MM.1S (cell line): ENCODE data around the gene XXYLT1.

Experiments
- DNase-seq: peaks from one replicate; pipeline ENCODE4 v3.0.0-alpha.2; 2015
- H2AFZ ChIP-seq: fragments of 300-600 bp; sonication (generic); 2 replicates; pipeline ENCODE4 v1.6.0; 2016; ENCODE audit warnings: antibody characterized with exemption, low read length
- H3F3A ChIP-seq: fragments of 300-600 bp; sonication (generic); 2 replicates; pipeline ENCODE4 v1.6.1; 2016; ENCODE audit warnings: mild to moderate bottlenecking, antibody characterized with exemption, low read length, moderate library complexity, mixed read lengths; ENCODE audit not compliant: insufficient read depth
- H3K27ac ChIP-seq: fragments of 300-600 bp; sonication (generic); 2 replicates; pipeline ENCODE4 v1.5.1; 2016; ENCODE audit warnings: mild to moderate bottlenecking, low read length
- H3K27me3 ChIP-seq: fragments of 300-600 bp; sonication (generic); replicated peaks from 2 replicates; pipeline ENCODE4 v1.6.0; 2016; ENCODE audit warnings: low read length; ENCODE audit not compliant: insufficient read depth
- H3K36me3 ChIP-seq: fragments of 300-600 bp; sonication (generic); replicated peaks from 2 replicates; pipeline ENCODE4 v1.6.1; 2016; ENCODE audit warnings: mild to moderate bottlenecking, low read length, mixed read lengths; ENCODE audit not compliant: insufficient read depth
- H3K4me1 ChIP-seq: fragments of 300-600 bp; sonication (generic); 2 replicates; pipeline ENCODE4 v1.6.1; 2016; ENCODE audit warnings: low read length, mixed read lengths
- H3K4me2 ChIP-seq: fragments of 300-600 bp; sonication (generic); 2 replicates; pipeline ENCODE4 v1.6.0; 2016; ENCODE audit warnings: low read depth, low read length
- H3K4me3 ChIP-seq: fragments of 300-600 bp; sonication (generic); 2 replicates; pipeline ENCODE4 v1.5.1; 2016; ENCODE audit warnings: low read length, mixed read lengths
- H3K79me2 ChIP-seq: fragments of 300-600 bp; sonication (generic); 2 replicates; pipeline ENCODE4 v1.6.1; 2016; ENCODE audit warnings: mixed run types, low read length, mixed read lengths
- H3K9ac ChIP-seq: fragments of 300-600 bp; sonication (generic); 2 replicates; pipeline ENCODE4 v1.6.1; 2016; ENCODE audit warnings: low read length, mixed read lengths
- H3K9me2 ChIP-seq: fragments of 300-600 bp; sonication (generic); replicated peaks from 2 replicates; pipeline ENCODE4 v1.6.1; 2016; ENCODE audit warnings: mild to moderate bottlenecking, low read length, mixed read lengths; ENCODE audit not compliant: insufficient read depth
- H3K9me3 ChIP-seq: fragments of 300-600 bp; sonication (generic); replicated peaks from 2 replicates; pipeline ENCODE4 v1.6.1; 2016; ENCODE audit warnings: mild to moderate bottlenecking, low read length, mixed read lengths; ENCODE audit not compliant: insufficient read depth
- H4K20me1 ChIP-seq: fragments of 300-600 bp; sonication (generic); 2 replicates; pipeline ENCODE4 v1.6.1; 2016; ENCODE audit warnings: mild to moderate bottlenecking, low read length, moderate library complexity, mixed read lengths; ENCODE audit not compliant: insufficient read depth
- EZH2 ChIP-seq: fragments of 300-600 bp; sonication (generic); optimal IDR thresholded peaks from 2 replicates; pipeline ENCODE3; 2017; ENCODE audit warnings: low read depth, mild to moderate bottlenecking, antibody characterized with exemption, low read length, mixed read lengths
- EZH2phosphoT487 ChIP-seq: fragments of 300-600 bp; sonication (generic); IDR thresholded peaks from 2 replicates; pipeline ENCODE4 v1.6.1; 2018; ENCODE audit warnings: antibody characterized with exemption, low read length
- TF ChIP-seq, protein P1 (sequence below): fragments of 300-600 bp; sonication (generic); IDR thresholded peaks from 2 replicates; pipeline ENCODE4 v1.5.1; 2016; ENCODE audit warnings: antibody characterized with exemption, low read length, mixed read lengths

XXYLT1 gene

GRCh38 chr3:195164573-195165264 is 106.2 kb downstream of the XXYLT1 start:
- Histone ChIP-seq H3K27ac (no peak overlapping the region), H3K9ac (no peak overlapping the region), H3K27me3 (no peaks in the 10 kb centered on the region), H3K36me3 (no peaks in the 10 kb centered on the region), H3F3A (peaks cover 4% of the 10 kb centered on the region; the same call in 1 of the 2 replicates), H3K9me3 (no peaks in the 10 kb centered on the region), H3K4me3 (no peak overlapping the region), H2AFZ (no peak overlapping the region), H3K4me2 (no peak overlapping the region), H4K20me1 (no peaks in the 10 kb centered on the region), H3K9me2 (no peaks in the 10 kb centered on the region), H3K79me2 (no peaks in the 10 kb centered on the region), H3K4me1 (peaks cover 25% of the 10 kb centered on the region)
- DNase-seq, result no peak
- TF ChIP-seq, protein P1, sequence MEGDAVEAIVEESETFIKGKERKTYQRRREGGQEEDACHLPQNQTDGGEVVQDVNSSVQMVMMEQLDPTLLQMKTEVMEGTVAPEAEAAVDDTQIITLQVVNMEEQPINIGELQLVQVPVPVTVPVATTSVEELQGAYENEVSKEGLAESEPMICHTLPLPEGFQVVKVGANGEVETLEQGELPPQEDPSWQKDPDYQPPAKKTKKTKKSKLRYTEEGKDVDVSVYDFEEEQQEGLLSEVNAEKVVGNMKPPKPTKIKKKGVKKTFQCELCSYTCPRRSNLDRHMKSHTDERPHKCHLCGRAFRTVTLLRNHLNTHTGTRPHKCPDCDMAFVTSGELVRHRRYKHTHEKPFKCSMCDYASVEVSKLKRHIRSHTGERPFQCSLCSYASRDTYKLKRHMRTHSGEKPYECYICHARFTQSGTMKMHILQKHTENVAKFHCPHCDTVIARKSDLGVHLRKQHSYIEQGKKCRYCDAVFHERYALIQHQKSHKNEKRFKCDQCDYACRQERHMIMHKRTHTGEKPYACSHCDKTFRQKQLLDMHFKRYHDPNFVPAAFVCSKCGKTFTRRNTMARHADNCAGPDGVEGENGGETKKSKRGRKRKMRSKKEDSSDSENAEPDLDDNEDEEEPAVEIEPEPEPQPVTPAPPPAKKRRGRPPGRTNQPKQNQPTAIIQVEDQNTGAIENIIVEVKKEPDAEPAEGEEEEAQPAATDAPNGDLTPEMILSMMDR, result no peak
- TF ChIP-seq EZH2 (no peak), EZH2phosphoT487 (no peak)

DNA sequence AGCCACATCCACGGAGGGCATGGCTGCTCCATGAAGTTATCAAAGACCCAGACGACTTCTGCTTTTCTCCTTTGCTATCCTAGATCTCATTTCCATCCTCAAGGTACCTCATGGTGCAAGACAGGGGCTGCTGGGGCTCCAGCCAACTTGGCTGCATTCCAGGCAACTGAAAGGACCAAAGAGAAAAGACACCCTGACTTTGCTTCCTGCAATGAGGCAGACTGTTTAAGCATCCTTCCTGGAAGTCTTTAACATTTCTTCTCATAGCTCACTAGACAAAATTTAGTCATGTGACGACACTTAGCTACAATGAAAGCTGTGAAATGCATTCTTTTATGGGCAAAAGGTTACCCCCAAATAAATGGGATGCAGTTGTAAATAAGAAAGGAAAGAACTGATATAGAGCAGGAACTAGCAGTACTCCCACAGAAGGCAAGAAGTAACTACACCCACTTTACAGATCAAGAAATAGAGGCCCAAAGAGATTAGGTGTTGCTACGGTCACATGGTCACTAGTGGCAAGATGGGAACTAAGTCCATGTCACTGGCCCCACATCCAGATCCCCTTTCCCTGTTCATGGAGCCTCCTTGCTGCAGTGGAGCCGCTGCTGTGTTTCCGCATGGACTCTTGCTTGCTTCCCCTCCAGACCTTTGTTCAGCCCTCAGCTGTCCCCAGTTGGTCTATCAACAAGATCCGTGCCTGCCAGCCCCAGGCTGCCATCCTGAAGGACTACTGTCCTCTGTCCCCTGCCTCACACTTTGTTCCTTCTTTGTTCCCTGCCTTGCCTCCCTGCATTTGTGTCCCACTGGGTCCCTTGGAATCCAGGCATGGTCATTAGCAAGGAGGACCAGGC is 107.0 kb downstream of the XXYLT1 start:
- no peak for TF ChIP-seq EZH2
- TF ChIP-seq, protein P1, result no peak
- H3K4me3 ChIP-seq, result no peak overlapping the region
- no peak overlapping the region for H3K9ac ChIP-seq
- H3K9me3 ChIP-seq, result no peaks in the 10 kb centered on the region
- DNase-seq, result no peak
- H3K79me2 ChIP-seq, result no peaks in the 10 kb centered on the region
- peaks cover 4% of the 10 kb centered on the region; the same call in 1 of the 2 replicates for H3F3A ChIP-seq
- no peaks in the 10 kb centered on the region for H4K20me1 ChIP-seq
- H3K27me3 ChIP-seq, result no peaks in the 10 kb centered on the region
- H2AFZ ChIP-seq, result no peak overlapping the region
- no peaks in the 10 kb centered on the region for H3K9me2 ChIP-seq
- H3K27ac ChIP-seq, result no peak overlapping the region
- H3K4me2 ChIP-seq, result no peak overlapping the region
- H3K36me3 ChIP-seq, result no peaks in the 10 kb centered on the region
- peaks cover 30% of the 10 kb centered on the region for H3K4me1 ChIP-seq

DNA sequence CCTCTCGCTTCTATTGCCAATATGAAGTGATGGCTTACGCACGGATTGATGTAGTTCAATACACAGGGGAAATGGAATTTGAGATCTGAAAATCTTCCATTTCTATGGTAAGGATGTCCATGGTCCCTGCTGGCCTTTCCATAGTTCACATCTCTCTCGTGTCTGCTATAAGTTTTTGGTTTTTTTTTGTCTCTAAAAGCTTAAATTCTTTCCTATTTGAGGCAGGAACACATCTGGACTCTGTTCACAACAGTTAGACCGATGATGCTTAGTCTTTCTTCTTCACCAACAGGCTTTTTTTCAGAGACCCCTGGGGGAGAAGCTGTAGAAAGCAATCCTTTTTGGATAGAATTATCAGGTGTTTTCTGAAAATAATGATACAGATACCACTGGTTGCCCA is 108.1 kb downstream of the XXYLT1 start:
- no peak overlapping the region for H3K9ac ChIP-seq
- H3K36me3 ChIP-seq, result no peaks in the 10 kb centered on the region
- H3K27ac ChIP-seq, result no peak overlapping the region
- no peak overlapping the region for H3K4me3 ChIP-seq
- no peaks in the 10 kb centered on the region for H3K9me3 ChIP-seq
- no peak overlapping the region for H2AFZ ChIP-seq
- H4K20me1 ChIP-seq, result no peaks in the 10 kb centered on the region
- H3K4me2 ChIP-seq, result no peak overlapping the region
- no peaks in the 10 kb centered on the region for H3K27me3 ChIP-seq
- no peak for DNase-seq
- TF ChIP-seq, protein P1, result no peak
- no peak for TF ChIP-seq EZH2phosphoT487
- TF ChIP-seq EZH2, result no peak
- H3K4me1 ChIP-seq, result peaks cover 42% of the 10 kb centered on the region
- H3K9me2 ChIP-seq, result no peaks in the 10 kb centered on the region
- peaks cover 12% of the 10 kb centered on the region for H3F3A ChIP-seq
- H3K79me2 ChIP-seq, result no peaks in the 10 kb centered on the region
